HT1080 (cell line): Measurements from ENCODE around the gene TAS2R14. TPM values are rescaled to one million over a fixed set of nuclear protein-coding genes. Genes with fewer than 3 reads are reported as not detected.

Experiments used
- DNase-seq: peaks from one replicate; pipeline ENCODE4 v3.0.0-alpha.2; 2015; ENCODE audit warnings: low read depth
- polyA plus RNA-seq, 2 experiments: library from polyadenylated mRNA; depleted of rRNA; stranded (reverse); fragments of >200 nt; gene quantifications; 2 replicates each; pipeline ENCODE4 v1.2.3, GENCODE V29; 2015
- total RNA-seq: library from RNA; depleted of rRNA; stranded (reverse); fragments of >200 nt; shearing (Covaris generic); gene quantifications from 2 replicates; pipeline ENCODE4 v1.2.3, GENCODE V29; 2014; rRNA removed

The TAS2R14 gene
- total RNA-seq: 0.74 and 1.5 TPM in 2 replicates
- 1.4 and 2.1 TPM in 2 replicates for polyA plus RNA-seq (2015; cell fraction: cytosol; rRNA removed)
- 4.2 and 6.8 TPM in 2 replicates for polyA plus RNA-seq (2015; cell fraction: nucleus; rRNA removed)

DNA sequence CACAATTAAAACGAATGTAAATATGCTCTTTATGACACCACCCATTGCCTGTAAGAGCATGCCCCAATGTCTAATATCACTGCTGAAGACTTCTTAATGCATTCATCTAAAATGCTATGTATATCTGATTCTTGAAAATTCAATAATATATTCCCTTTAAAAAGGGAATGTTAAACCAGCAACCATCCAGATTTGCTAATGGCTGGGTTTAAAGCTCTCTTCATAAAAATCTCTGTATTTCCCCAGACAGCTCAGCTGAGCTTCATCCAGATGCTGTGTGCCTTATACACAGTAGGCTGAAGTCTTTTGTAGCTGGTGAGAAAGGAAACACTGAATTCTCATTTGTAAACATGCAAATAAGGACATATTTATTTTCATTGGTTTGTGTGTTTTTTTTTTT lies at the start of gene TAS2R14:
TSS of gene TAS2R14 (minus strand) at position 101 of the 400 bp plus-strand sequence. CDS start at position 45, 56 bp downstream.
- DNase-seq: no peak

DNA sequence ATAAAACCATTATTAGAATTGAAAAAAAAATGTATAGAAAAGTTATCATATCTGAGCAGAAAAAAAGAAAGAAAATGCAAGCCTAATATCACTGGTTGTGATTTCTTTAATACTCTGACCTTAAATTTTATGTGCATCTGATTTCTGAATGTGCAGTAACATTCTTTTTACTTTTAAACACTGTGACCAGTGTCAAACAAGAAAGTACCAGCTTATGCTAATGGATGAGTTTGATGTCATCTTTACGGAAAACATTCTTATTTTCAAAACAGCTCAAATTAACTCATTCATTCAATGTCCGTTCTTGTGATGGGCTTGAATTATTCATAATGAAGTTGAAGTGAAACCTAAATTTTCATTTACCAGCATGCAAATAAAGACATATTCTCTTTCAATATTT lies 47.7 kb upstream of the TAS2R14 start, which contains the start of gene TAS2R50:
TSS of gene TAS2R50 (minus strand) at position 101 of the 400 bp plus-strand sequence. CDS start at position 49, 52 bp downstream.
- DNase-seq: no peak

- no peak for DNase-seq
These were observed 43.2 kb upstream of the TAS2R14 start for GRCh38 chr12:10982244-10982643.

- no peak for DNase-seq
These were observed 35.9 kb upstream of the TAS2R14 start for GRCh38 chr12:10974965-10975364.

- no peak for DNase-seq
These were observed 29.8 kb upstream of the TAS2R14 start for GRCh38 chr12:10968765-10969456.

GRCh38 chr12:10967409-10967808 lies 28.3 kb upstream of the TAS2R14 start:
- DNase-seq: peak; percentile 31

- no peak for DNase-seq
These were observed 27.3 kb upstream of the TAS2R14 start for GRCh38 chr12:10966314-10966713.

- DNase-seq: no peak
These were observed 26.4 kb upstream of the TAS2R14 start for GRCh38 chr12:10965476-10965875.

GRCh38 chr12:10960211-10960610 lies 21.1 kb upstream of the TAS2R14 start:
- DNase-seq: no peak

- DNase-seq: no peak
These were observed 20.7 kb upstream of the TAS2R14 start for GRCh38 chr12:10959804-10960203.

DNA sequence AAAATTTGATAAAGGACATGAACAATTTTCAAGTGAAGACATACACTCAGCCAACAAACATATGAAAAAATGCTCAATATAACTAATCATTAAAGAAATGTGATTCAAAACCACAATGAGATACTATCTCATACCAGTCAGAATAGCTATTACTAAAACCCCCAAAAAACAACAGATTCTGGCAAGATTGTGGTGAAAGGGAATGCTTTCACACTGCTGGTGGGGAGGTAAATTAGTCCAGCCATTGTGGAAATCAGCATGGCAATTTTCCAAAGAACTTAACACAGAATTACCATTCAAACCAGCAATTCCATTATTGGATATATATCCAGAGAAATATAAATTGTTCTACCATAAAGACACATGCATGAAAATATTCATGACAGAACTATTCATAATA lies 18.7 kb upstream of the TAS2R14 start:
- no peak for DNase-seq

DNA sequence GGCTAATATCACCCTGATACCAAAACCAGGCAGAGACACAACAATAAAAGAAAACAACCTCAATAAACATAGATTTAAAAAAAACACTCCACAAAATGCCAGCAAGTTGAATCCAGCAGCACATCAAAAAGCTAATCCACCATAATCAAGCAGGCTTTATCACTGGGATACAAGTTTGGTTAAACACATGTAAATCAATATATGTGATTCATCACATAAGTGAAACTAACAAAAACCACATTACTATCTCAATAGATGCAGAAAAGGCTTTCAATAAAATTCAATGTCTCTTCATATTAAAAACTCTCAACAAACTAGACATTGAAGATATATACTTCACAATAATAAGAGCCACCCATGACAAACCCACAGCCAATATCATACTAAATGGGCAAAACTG lies 17.0 kb upstream of the TAS2R14 start:
- no peak for DNase-seq

DNA sequence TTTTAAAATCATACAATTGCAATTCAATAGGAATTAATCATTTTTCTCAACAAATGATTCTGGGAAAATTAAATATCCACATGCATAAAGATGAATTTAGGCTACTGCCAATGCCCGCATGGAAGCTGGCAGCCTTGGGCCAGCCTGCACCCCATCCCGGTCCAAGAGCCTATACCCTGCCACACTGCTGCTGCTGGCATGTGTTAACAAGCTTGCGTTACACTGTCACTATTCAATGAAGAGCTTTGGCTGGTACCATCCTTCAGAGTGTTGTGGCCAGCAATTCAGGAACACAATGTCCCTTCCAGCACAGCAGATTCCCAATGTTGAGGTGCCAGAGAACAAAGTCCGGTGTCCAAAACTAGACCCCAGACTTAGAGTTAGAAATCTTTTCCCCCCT lies 13.6 kb upstream of the TAS2R14 start:
- no peak for DNase-seq

DNA sequence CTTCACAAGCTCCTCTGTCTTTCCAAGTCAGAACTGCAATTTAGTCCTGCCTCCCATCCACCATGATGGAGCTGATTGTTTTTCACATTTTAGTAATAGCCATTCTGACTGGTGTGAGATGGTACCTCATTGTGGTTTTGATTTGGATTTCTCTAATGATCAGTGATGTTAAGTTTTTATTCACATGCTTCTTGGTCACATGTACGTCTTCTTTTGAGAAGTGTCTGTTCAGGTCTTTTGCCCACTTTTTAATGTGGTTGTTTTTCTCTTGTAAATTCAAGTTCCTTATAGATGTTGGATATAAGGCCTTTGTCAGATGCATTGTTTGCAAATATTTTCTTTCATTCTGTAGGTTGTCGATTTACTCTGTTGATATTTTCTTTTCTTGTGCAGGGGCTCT lies 4.1 kb upstream of the TAS2R14 start:
- no peak for DNase-seq

- peak; percentile 65 for DNase-seq
These were observed 3.0 kb upstream of the TAS2R14 start for GRCh38 chr12:10941916-10942607.

DNA sequence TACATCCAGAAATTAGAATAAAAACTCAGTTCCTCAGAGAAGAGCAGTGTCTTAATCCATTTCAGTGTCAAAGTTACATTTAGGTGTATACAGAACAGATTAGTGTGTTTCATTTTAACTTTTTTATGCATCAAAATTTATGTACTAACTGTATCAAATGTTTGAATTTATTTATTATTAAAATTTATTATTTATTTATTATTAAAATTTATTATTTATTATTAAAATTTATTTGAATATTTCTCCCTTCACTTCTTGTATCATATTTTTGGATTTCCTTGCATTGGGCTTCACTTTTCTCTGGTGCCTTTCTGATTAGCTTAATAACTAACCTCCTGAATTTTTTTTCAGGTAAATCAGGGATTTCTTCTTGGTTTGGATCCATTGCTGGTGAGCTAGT lies 2.3 kb upstream of the TAS2R14 start:
- no peak for DNase-seq

- peak; percentile 82 for DNase-seq
These were observed 1.3 kb upstream of the TAS2R14 start for GRCh38 chr12:10940389-10940788.

DNA sequence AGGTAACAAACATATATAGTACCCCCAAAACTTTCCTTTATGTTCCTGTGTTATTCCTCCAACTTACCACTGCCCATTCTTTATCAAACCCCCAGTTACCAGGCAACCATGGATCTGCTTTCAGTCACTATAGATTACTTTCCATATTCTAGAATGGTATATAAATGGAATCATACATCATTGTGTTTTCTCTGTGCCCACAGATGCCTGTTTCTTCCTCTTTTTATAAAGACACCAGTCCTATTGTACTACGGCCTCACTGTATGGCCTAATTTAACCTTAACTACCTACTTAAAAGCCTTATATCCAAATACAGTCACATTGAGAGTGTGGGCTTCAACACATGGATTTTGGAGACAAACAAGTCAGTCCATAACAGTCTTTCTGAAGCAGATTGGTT lies 2.6 kb downstream of the TAS2R14 start:
- no peak for DNase-seq

DNA sequence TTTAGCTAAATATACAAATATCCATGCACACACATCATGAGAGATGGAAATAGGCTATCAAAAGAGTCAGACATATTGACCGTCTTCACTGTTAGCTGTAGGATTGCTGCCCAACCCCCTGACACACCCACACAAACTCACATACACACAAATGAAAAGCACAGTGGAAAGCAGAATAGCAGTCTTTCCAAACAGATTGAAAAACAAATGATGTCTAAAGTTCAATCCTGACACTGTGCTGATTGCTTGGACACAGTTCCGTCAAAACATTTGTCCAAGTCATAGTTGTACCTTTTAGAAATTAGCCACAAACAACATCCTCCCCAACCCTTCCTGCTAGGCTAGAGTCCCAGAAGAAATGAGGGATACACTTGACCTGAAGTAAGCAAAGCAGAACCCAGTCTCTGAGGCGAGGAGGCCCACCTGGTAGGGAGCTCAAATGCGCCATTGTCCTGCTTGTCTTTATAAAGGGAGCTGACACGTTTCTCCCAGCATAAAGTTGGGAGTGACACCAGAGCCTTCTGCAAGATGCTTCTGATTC lies 10.2 kb downstream of the TAS2R14 start, which contains the start of gene PRH2:
TSS of gene PRH2 (plus strand) at position 491 of the 541 bp plus-strand sequence. CDS start at position 529, 38 bp downstream.
- DNase-seq: no peak

GRCh38 chr12:10926269-10926668 lies 12.8 kb downstream of the TAS2R14 start:
- no peak for DNase-seq

DNA sequence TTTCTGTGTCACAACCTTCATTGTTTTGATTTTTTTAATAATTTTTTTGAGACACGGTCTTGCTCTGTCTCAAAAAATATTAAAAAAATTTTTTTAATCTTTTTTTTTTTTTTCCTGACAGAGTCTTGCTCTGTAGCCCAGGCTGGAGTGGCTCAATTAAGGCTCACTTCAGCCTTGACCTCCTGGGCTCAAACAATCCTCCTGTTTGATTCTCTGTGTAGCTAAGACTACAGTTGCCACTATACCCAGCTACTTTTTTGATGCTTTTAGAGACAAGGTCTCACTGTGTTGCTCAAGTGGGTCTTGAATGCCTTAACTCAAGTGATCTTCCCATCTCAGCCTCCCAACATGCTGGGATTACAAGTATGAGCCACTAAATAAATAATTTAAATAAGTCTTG lies 19.3 kb downstream of the TAS2R14 start:
- DNase-seq: no peak

DNA sequence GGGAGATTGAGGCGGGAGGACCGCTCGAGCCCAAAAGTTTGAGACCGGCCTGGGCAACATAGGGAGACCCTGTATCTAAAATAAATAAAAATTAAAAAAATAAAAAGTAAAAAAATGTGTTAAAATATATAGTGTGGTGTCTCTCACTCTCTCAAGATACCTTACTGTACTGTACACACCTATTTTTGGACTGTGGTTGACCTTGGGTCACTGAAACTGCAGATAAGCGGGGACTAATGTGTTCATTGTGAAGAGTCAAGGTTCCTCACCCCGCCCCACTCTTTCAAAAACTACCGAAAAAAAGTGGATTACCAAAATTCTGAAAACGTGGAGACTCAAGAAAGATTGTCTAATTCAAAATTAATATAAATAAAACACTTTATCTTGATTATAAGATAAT lies 28.7 kb downstream of the TAS2R14 start:
- no peak for DNase-seq
